PC-3 (cell line): ENCODE results near the gene MPPED2. TPM values are rescaled to one million over a fixed set of nuclear protein-coding genes. Genes with fewer than 3 reads are reported as not detected.

Experiments
- ATAC-seq: fragments of 200-7000 bp; cut with Tn5 transposase; 2 replicates; pipeline ENCODE4 v1.9.1; 2020; ENCODE audit warnings: mild to moderate bottlenecking, moderate library complexity
- BruUV-seq: library from RNA; stranded (reverse); fragments of 400-500 nt; replicated peaks from 2 replicates; lab custom pipeline; 2021; lab: Mats Ljungman, UMichigan
- CTCF ChIA-PET: fragments of 300-600 bp; sonication (Branson Sonifier 250); formaldehyde crosslinking; loops from one replicate; lab custom pipeline; 2022; ENCODE audit warnings: antibody characterized with exemption; lab: Charles Lee
- POLR2A ChIA-PET: fragments of 300-600 bp; sonication (Branson Sonifier 250); formaldehyde crosslinking; loops from one replicate; lab custom pipeline; 2022; ENCODE audit warnings: antibody characterized with exemption; ENCODE audit not compliant: unreplicated experiment; lab: Charles Lee
- DNase-seq: peaks from one replicate; pipeline ENCODE4 v3.0.0-alpha.2; 2015
- H2AFZ ChIP-seq: fragments of 300-600 bp; sonication (generic); 2 replicates; pipeline ENCODE4 v1.6.0; 2016; ENCODE audit warnings: antibody characterized with exemption, low read length
- H3F3A ChIP-seq: fragments of 300-600 bp; sonication (generic); one replicate; pipeline ENCODE4 v1.6.0; 2017; ENCODE audit warnings: antibody characterized with exemption, low read length, control low read depth, mild to moderate bottlenecking; ENCODE audit not compliant: unreplicated experiment
- H3K27ac ChIP-seq: fragments of 300-600 bp; sonication (generic); 2 replicates; pipeline ENCODE4 v1.5.1; 2016; ENCODE audit warnings: mild to moderate bottlenecking, low read length
- H3K27me3 ChIP-seq: fragments of 300-600 bp; sonication (generic); 2 replicates; pipeline ENCODE4 v1.6.1; 2016; ENCODE audit warnings: low read length, mixed read lengths
- H3K36me3 ChIP-seq: fragments of 300-600 bp; sonication (generic); 2 replicates; pipeline ENCODE4 v1.6.1; 2016; ENCODE audit warnings: low read depth, mixed run types, low read length, mixed read lengths
- H3K4me1 ChIP-seq: fragments of 300-600 bp; sonication (generic); 2 replicates; pipeline ENCODE4 v1.5.1; 2016; ENCODE audit warnings: low read length; ENCODE audit not compliant: insufficient read depth
- H3K4me2 ChIP-seq: fragments of 300-600 bp; sonication (generic); 2 replicates; pipeline ENCODE4 v1.6.0; 2016; ENCODE audit warnings: low read length
- H3K4me3 ChIP-seq: fragments of 300-600 bp; sonication (generic); 2 replicates; pipeline ENCODE4 v1.5.1; 2016; ENCODE audit warnings: mild to moderate bottlenecking, low read length, mixed read lengths
- H3K79me2 ChIP-seq: fragments of 300-600 bp; sonication (generic); 2 replicates; pipeline ENCODE4 v1.6.1; 2017; ENCODE audit warnings: low read length, mixed read lengths
- H3K9ac ChIP-seq: fragments of 300-600 bp; sonication (generic); 2 replicates; pipeline ENCODE4 v1.6.0; 2016; ENCODE audit warnings: mild to moderate bottlenecking, low read length
- H3K9me2 ChIP-seq: fragments of 300-600 bp; sonication (generic); replicated peaks from 2 replicates; pipeline ENCODE4 v1.6.1; 2016; ENCODE audit warnings: mixed run types, low read length, mixed read lengths
- H3K9me3 ChIP-seq: fragments of 300-600 bp; sonication (generic); 2 replicates; pipeline ENCODE4 v1.6.1; 2016; ENCODE audit warnings: low read length, mixed read lengths
- H4K20me1 ChIP-seq: fragments of 300-600 bp; sonication (generic); 2 replicates; pipeline ENCODE4 v1.6.1; 2016; ENCODE audit warnings: low read length, mixed read lengths
- CTCF ChIP-seq: fragments of 300-600 bp; sonication (generic); conservative IDR thresholded peaks from 2 replicates; pipeline ENCODE4 v1.5.1; 2017; ENCODE audit warnings: antibody characterized with exemption, low read depth, mild to moderate bottlenecking, low read length
- EZH2 ChIP-seq: fragments of 300-600 bp; sonication (generic); IDR thresholded peaks from one replicate; pipeline ENCODE4 v1.6.1; 2017; ENCODE audit warnings: antibody characterized with exemption, mild to moderate bottlenecking, low read length; ENCODE audit not compliant: unreplicated experiment
- EZH2phosphoT487 ChIP-seq: fragments of 300-600 bp; sonication (generic); IDR thresholded peaks from 2 replicates; pipeline ENCODE4 v1.6.1; 2018; ENCODE audit warnings: mild to moderate bottlenecking, antibody characterized with exemption, low read length, borderline replicate concordance
- intact Hi-C: fragments of 100-400 bp; cut with micrococcal nuclease; formaldehyde crosslinking; loops from 2 replicates; pipeline ENCODE4 v1.9.0; 2023
- total RNA-seq: library from RNA; depleted of rRNA; stranded (reverse); fragments of >200 nt; gene quantifications from 2 replicates; pipeline ENCODE4 v1.2.3, GENCODE V29; 2014

The MPPED2 gene
- total RNA-seq, 1 experiment from 2014 or later, result not detected

DNA sequence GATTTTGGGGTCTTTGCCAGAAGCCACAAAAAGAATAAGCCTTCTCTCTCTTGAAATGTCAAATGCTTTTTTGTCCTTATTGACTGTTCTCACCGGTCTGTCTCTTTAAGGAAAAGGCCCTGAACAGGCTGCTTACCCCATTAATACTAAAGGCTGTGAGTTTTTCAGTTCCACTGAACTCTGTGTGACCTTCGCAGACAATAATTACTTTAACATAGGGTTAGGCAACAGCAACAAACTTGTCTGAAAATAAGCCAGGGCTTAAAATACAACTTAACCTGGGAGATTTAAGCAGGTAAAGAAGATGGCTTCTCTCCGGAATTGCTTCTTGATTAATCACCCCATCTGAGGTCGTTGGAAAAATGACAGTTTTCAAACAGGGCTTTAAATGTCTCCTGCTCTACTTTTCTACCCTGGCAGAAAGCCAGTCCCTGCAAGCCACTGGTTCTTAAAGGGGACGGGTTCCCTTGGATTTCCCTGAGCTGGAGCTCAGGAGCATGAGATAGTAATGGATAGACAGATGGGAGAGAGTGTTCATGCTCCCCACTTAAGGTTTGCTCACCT lies 193.8 kb downstream of the MPPED2 start:
- Histone ChIP-seq H3K9ac (no peak overlapping the region), H3K79me2 (no peaks in the 10 kb centered on the region), H3K4me3 (no peak overlapping the region), H3K4me2 (no peak overlapping the region), H3K27me3 (no peaks in the 10 kb centered on the region), H3K9me2 (no peaks in the 10 kb centered on the region), H3K9me3 (no peaks in the 10 kb centered on the region), H4K20me1 (no peaks in the 10 kb centered on the region), H2AFZ (no peak overlapping the region), H3K36me3 (no peaks in the 10 kb centered on the region), H3F3A (no peaks in the 10 kb centered on the region), H3K4me1 (no peaks in the 10 kb centered on the region), H3K27ac (no peak overlapping the region)
- no TSS peak for BruUV-seq
- intact Hi-C loops, result no loop called here
- POLR2A ChIA-PET, result no interaction called here
- ATAC-seq, result no peak
- CTCF ChIA-PET, result no interaction called here
- TF ChIP-seq EZH2 (no peak), CTCF (no peak), EZH2phosphoT487 (no peak)
- DNase-seq, result no peak

GRCh38 chr11:30388957-30389356 lies 197.2 kb downstream of the MPPED2 start:
- H4K20me1 ChIP-seq, result no peaks in the 10 kb centered on the region
- ATAC-seq, result no peak
- no peaks in the 10 kb centered on the region for H3K27me3 ChIP-seq
- TF ChIP-seq CTCF (no peak), EZH2phosphoT487 (no peak), EZH2 (no peak)
- no peak overlapping the region for H3K9ac ChIP-seq
- H3K27ac ChIP-seq, result no peak overlapping the region
- no TSS peak for BruUV-seq
- H2AFZ ChIP-seq, result no peak overlapping the region
- intact Hi-C loops, result no loop called here
- no peaks in the 10 kb centered on the region for H3K79me2 ChIP-seq
- no peaks in the 10 kb centered on the region for H3K9me2 ChIP-seq
- no peaks in the 10 kb centered on the region for H3K9me3 ChIP-seq
- CTCF ChIA-PET, result no interaction called here
- no peaks in the 10 kb centered on the region for H3K4me1 ChIP-seq
- no peaks in the 10 kb centered on the region for H3F3A ChIP-seq
- POLR2A ChIA-PET, result no interaction called here
- DNase-seq, result no peak
- no peaks in the 10 kb centered on the region for H3K36me3 ChIP-seq
- no peak overlapping the region for H3K4me2 ChIP-seq
- H3K4me3 ChIP-seq, result no peak overlapping the region

- no TSS peak for BruUV-seq
- no peak overlapping the region for H3K27ac ChIP-seq
- no peak overlapping the region for H3K4me3 ChIP-seq
- ATAC-seq (no peak), DNase-seq (no peak)
- intact Hi-C loops, result no loop called here
- H3K9me2 ChIP-seq, result no peaks in the 10 kb centered on the region
- no peaks in the 10 kb centered on the region for H3K9me3 ChIP-seq
- H3K4me2 ChIP-seq, result no peak overlapping the region
- TF ChIP-seq EZH2 (no peak), EZH2phosphoT487 (no peak), CTCF (no peak)
- no peaks in the 10 kb centered on the region for H3K27me3 ChIP-seq
- H4K20me1 ChIP-seq, result no peaks in the 10 kb centered on the region
- H3K9ac ChIP-seq, result no peak overlapping the region
- H3K36me3 ChIP-seq, result no peaks in the 10 kb centered on the region
- no peak overlapping the region for H2AFZ ChIP-seq
- ChIA-PET CTCF (no interaction called here), POLR2A (no interaction called here)
- no peaks in the 10 kb centered on the region for H3F3A ChIP-seq
- H3K4me1 ChIP-seq, result no peaks in the 10 kb centered on the region
- no peaks in the 10 kb centered on the region for H3K79me2 ChIP-seq
Measured at GRCh38 chr11:30387891-30388861, 198.0 kb downstream of the MPPED2 start.
